IMR-90 (cell line): ENCODE data around the gene TOM1L1. TPM values are rescaled to one million over a fixed set of nuclear protein-coding genes. Genes with fewer than 3 reads are reported as not detected.

ENCODE experiments used
- ATAC-seq: fragments of 200-7000 bp; cut with Tn5 transposase; 2 replicates; pipeline ENCODE4 v1.9.1; 2020; ENCODE audit warnings: low read depth, mild to moderate bottlenecking, moderate library complexity
- BruUV-seq: library from RNA; stranded (reverse); fragments of 400-500 nt; replicated peaks from 2 replicates; lab custom pipeline; 2021; lab: Mats Ljungman, UMichigan
- CTCF ChIA-PET: fragments of 300-600 bp; formaldehyde crosslinking; extraction: SDS; loops from one replicate; lab custom pipeline; 2021; ENCODE audit warnings: antibody characterized with exemption; lab: Yijun Ruan, JAX
- POLR2A ChIA-PET: fragments of 300-600 bp; sonication (Branson Sonifier 250); formaldehyde crosslinking; loops from one replicate; lab custom pipeline; 2022; ENCODE audit warnings: antibody characterized with exemption; ENCODE audit not compliant: unreplicated experiment; lab: Charles Lee
- DNase-seq: peaks from one replicate; pipeline ENCODE4 v3.0.0; 2013
- H2AFZ ChIP-seq: replicated peaks from 2 replicates; pipeline ENCODE3; 2013; ENCODE audit warnings: low read length, mild to moderate bottlenecking; ENCODE audit not compliant: poor library complexity
- H2AK5ac ChIP-seq: 2 replicates; pipeline ENCODE4 v1.6.1; 2013; ENCODE audit warnings: low read depth, low read length, inconsistent platforms
- H2AK9ac ChIP-seq: replicated peaks from 2 replicates; pipeline ENCODE3; 2013; ENCODE audit warnings: mild to moderate bottlenecking, low read depth, low read length, moderate library complexity; ENCODE audit not compliant: poor library complexity
- H2BK120ac ChIP-seq: 2 replicates; pipeline ENCODE4 v1.6.1; 2013; ENCODE audit warnings: low read depth, low read length, inconsistent platforms
- H2BK15ac ChIP-seq: 3 replicates; pipeline ENCODE4 v1.6.1; 2013; ENCODE audit warnings: low read depth, low read length, inconsistent platforms
- H2BK20ac ChIP-seq: 2 replicates; pipeline ENCODE4 v1.6.1; 2013; ENCODE audit warnings: low read depth, mild to moderate bottlenecking, inconsistent platforms, low read length, moderate library complexity
- H2BK5ac ChIP-seq: 2 replicates; pipeline ENCODE4 v1.6.1; 2013; ENCODE audit warnings: mild to moderate bottlenecking, low read depth, low read length, inconsistent platforms; ENCODE audit not compliant: poor library complexity, severe bottlenecking
- H3K14ac ChIP-seq: replicated peaks from 2 replicates; pipeline ENCODE4 v1.6.1; 2013; ENCODE audit warnings: low read depth, low read length, inconsistent platforms
- H3K18ac ChIP-seq: 2 replicates; pipeline ENCODE4 v1.6.1; 2013; ENCODE audit warnings: low read depth, low read length, control low read depth
- H3K23ac ChIP-seq: 2 replicates; pipeline ENCODE4 v1.6.1; 2013; ENCODE audit warnings: low read depth, low read length, inconsistent platforms
- H3K27ac ChIP-seq: 2 replicates; pipeline ENCODE4 v1.5.1; 2013; ENCODE audit warnings: mild to moderate bottlenecking, control low read depth, low read length; ENCODE audit not compliant: insufficient read depth
- H3K27me3 ChIP-seq: 2 replicates; pipeline ENCODE4 v1.6.1; 2013; ENCODE audit warnings: low read length; ENCODE audit not compliant: control insufficient read depth, insufficient read depth
- H3K36me3 ChIP-seq: 2 replicates; pipeline ENCODE4 v1.6.1; 2013; ENCODE audit warnings: low read length, mixed read lengths; ENCODE audit not compliant: control insufficient read depth, insufficient read depth
- H3K4ac ChIP-seq: 2 replicates; pipeline ENCODE4 v1.6.1; 2013; ENCODE audit warnings: low read depth, low read length, inconsistent platforms
- H3K4me1 ChIP-seq: 2 replicates; pipeline ENCODE4 v1.6.1; 2013; ENCODE audit warnings: low read length, mixed read lengths; ENCODE audit not compliant: control insufficient read depth, insufficient read depth
- H3K4me2 ChIP-seq: 2 replicates; pipeline ENCODE4 v1.6.1; 2013; ENCODE audit warnings: low read depth, mild to moderate bottlenecking, control low read depth, low read length, moderate library complexity
- H3K4me3 ChIP-seq: 2 replicates; pipeline ENCODE4 v1.5.1; 2013; ENCODE audit warnings: low read depth, mild to moderate bottlenecking, control low read depth, low read length, moderate library complexity; ENCODE audit not compliant: insufficient read depth
- H3K56ac ChIP-seq: 2 replicates; pipeline ENCODE4 v1.6.1; 2013; ENCODE audit warnings: low read length, inconsistent platforms; ENCODE audit not compliant: insufficient read depth; ENCODE audit errors: extremely low read depth
- H3K79me1 ChIP-seq, 2 experiments: 2 replicates each; pipeline ENCODE4 v1.6.1; 2013; ENCODE audit warnings: low read length in 2 of 2, inconsistent platforms in 1 of 2, low read depth in 1 of 2
- H3K9ac ChIP-seq: 2 replicates; pipeline ENCODE4 v1.6.1; 2013; ENCODE audit warnings: low read depth, low read length, control low read depth
- H3K9me1 ChIP-seq: 2 replicates; pipeline ENCODE4 v1.6.1; 2013; ENCODE audit warnings: low read length, inconsistent platforms; ENCODE audit not compliant: insufficient read depth
- H3K9me3 ChIP-seq: 2 replicates; pipeline ENCODE4 v1.6.1; 2013; ENCODE audit warnings: low read length; ENCODE audit not compliant: control insufficient read depth, insufficient read depth
- H4K20me1 ChIP-seq: 2 replicates; pipeline ENCODE4 v1.6.1; 2013; ENCODE audit warnings: low read length, inconsistent platforms; ENCODE audit not compliant: insufficient read depth
- H4K5ac ChIP-seq: 2 replicates; pipeline ENCODE4 v1.6.1; 2013; ENCODE audit warnings: mild to moderate bottlenecking, low read depth, low read length, control low read depth
- H4K8ac ChIP-seq, 2 experiments: 2 replicates each; pipeline ENCODE4 v1.6.1; 2013; ENCODE audit warnings: low read depth in 2 of 2, low read length in 2 of 2, control low read depth in 1 of 2, inconsistent platforms in 1 of 2
- H4K91ac ChIP-seq: 2 replicates; pipeline ENCODE4 v1.6.1; 2013; ENCODE audit warnings: low read depth, low read length, inconsistent platforms; ENCODE audit not compliant: insufficient read depth
- BHLHE40 ChIP-seq: fragments of 150-350 bp; IDR thresholded peaks from 2 replicates; pipeline ENCODE4 v1.6.1; 2016; ENCODE audit warnings: mild to moderate bottlenecking, low read depth, low read length
- CEBPB ChIP-seq: IDR thresholded peaks from 2 replicates; pipeline ENCODE4 v1.6.1; 2012; ENCODE audit warnings: low read depth, low read length, improper control_type of control experiment
- CHD1 ChIP-seq: IDR thresholded peaks from 2 replicates; pipeline ENCODE4 v1.6.1; 2012; ENCODE audit warnings: low read depth, low read length, improper control_type of control experiment
- CTCF ChIP-seq: conservative IDR thresholded peaks from 2 replicates; pipeline ENCODE4 v1.5.1; 2012; ENCODE audit warnings: mild to moderate bottlenecking, low read depth, low read length, improper control_type of control experiment
- ELK1 ChIP-seq: fragments of 150-350 bp; IDR thresholded peaks from 2 replicates; pipeline ENCODE4 v1.6.1; 2016; ENCODE audit warnings: low read depth, mild to moderate bottlenecking, low read length, moderate library complexity, borderline replicate concordance
- FOS ChIP-seq: fragments of 150-350 bp; IDR thresholded peaks from 2 replicates; pipeline ENCODE4 v1.6.1; 2016; ENCODE audit warnings: low read depth, low read length
- MAFK ChIP-seq: IDR thresholded peaks from 2 replicates; pipeline ENCODE4 v1.6.1; 2012; ENCODE audit warnings: low read depth, low read length, improper control_type of control experiment
- MAZ ChIP-seq: IDR thresholded peaks from 2 replicates; pipeline ENCODE4 v1.6.1; 2012; ENCODE audit warnings: low read depth, mild to moderate bottlenecking, low read length, improper control_type of control experiment, moderate library complexity, borderline replicate concordance
- MXI1 ChIP-seq: IDR thresholded peaks from 2 replicates; pipeline ENCODE4 v1.6.1; 2012; ENCODE audit warnings: low read depth, mild to moderate bottlenecking, low read length, moderate library complexity, borderline replicate concordance
- NFE2L2 ChIP-seq: fragments of 150-350 bp; IDR thresholded peaks from 2 replicates; pipeline ENCODE4 v1.6.1; 2016; ENCODE audit warnings: low read depth, mild to moderate bottlenecking, low read length
- POLR2A ChIP-seq: IDR thresholded peaks from 2 replicates; pipeline ENCODE4 v1.6.1; 2012; ENCODE audit warnings: mild to moderate bottlenecking, low read depth, low read length
- RAD21 ChIP-seq: IDR thresholded peaks from 2 replicates; pipeline ENCODE4 v1.6.1; 2012; ENCODE audit warnings: low read length, improper control_type of control experiment
- RCOR1 ChIP-seq: IDR thresholded peaks from 2 replicates; pipeline ENCODE4 v1.6.1; 2012; ENCODE audit warnings: mild to moderate bottlenecking, low read length, improper control_type of control experiment; ENCODE audit not compliant: insufficient replicate concordance
- RFX5 ChIP-seq: IDR thresholded peaks from 2 replicates; pipeline ENCODE4 v1.8.0; 2012; ENCODE audit warnings: low read depth, mild to moderate bottlenecking, low read length, moderate library complexity
- SMC3 ChIP-seq: fragments of 150-350 bp; IDR thresholded peaks from 2 replicates; pipeline ENCODE4 v1.6.1; 2016; ENCODE audit warnings: low read depth, mild to moderate bottlenecking, antibody characterized with exemption, low read length, moderate library complexity
- USF2 ChIP-seq: fragments of 150-350 bp; IDR thresholded peaks from 2 replicates; pipeline ENCODE4 v1.6.1; 2017; ENCODE audit warnings: mild to moderate bottlenecking, antibody characterized with exemption, low read length, low read depth
- WGBS, 2 experiments: methylation state at CpG; one replicate each; pipeline versions ENCODE4 v1.1.5 to v1.1.7; 2013; ENCODE audit warnings: missing lambda C conversion rate in 2 of 2; ENCODE audit not compliant: insufficient read length in 1 of 2; ENCODE audit errors: extremely low coverage in 2 of 2; 5-methylcytosine and 5-hydroxymethylcytosine counted together
- dilution Hi-C: fragments of 300-500 bp; cut with HindIII; formaldehyde crosslinking; loops from one replicate; pipeline ENCODE4 v1.14.3; 2018; ENCODE audit warnings: low sequenced_read_pairs; ENCODE audit not compliant: unreplicated experiment
- in situ Hi-C: fragments of 300-500 bp; cut with MboI; formaldehyde crosslinking; loops from 3 replicates; pipeline ENCODE4 v1.14.3; 2019; ENCODE audit warnings: low sequenced_read_pairs, inconsistent platforms, mixed read lengths
- intact Hi-C: fragments of 100-400 bp; cut with micrococcal nuclease; formaldehyde crosslinking; loops from 2 replicates; pipeline ENCODE4 v1.10.0; 2022
- polyA plus RNA-seq, 3 experiments: library from polyadenylated mRNA; depleted of rRNA; stranded (reverse); fragments of >200 nt; gene quantifications; 2 replicates each; pipeline ENCODE4 v1.2.3, GENCODE V29; 2012; ENCODE audit warnings: low replicate concordance in 1 of 3
- total RNA-seq: library from RNA; depleted of rRNA; stranded (reverse); fragments of >200 nt; gene quantifications from 2 replicates; pipeline ENCODE4 v1.2.3, GENCODE V29; 2012

Gene TOM1L1
- total and polyA plus RNA-seq, 2 of the 4 experiments (the other 2 are of a cell fraction) = 13.0 to 20.1 TPM

GRCh38 chr17:54920819-54921218 lies 20.2 kb downstream of the TOM1L1 start:
- Histone ChIP-seq H2AFZ (no peak overlapping the region), H3K79me1 (no peaks in the 10 kb centered on the region), H2BK120ac (no peak overlapping the region), H2AK5ac (no peak overlapping the region), H3K36me3 (peaks cover 1% of the 10 kb centered on the region; the same call in 1 of the 2 replicates), H4K5ac (no peak overlapping the region), H2AK9ac (no peak overlapping the region), H3K4me1 (no peaks in the 10 kb centered on the region), H3K9me3 (no peaks in the 10 kb centered on the region), H3K4ac (no peak overlapping the region), H3K9ac (no peak overlapping the region), H3K27me3 (no peaks in the 10 kb centered on the region), H2BK15ac (no peak overlapping the region), H2BK5ac (no peak overlapping the region), H3K4me3 (no peak overlapping the region), H3K56ac (no peak overlapping the region), H4K8ac (no peak overlapping the region), H3K14ac (no peak overlapping the region), H4K91ac (no peak overlapping the region), H3K18ac (no peak overlapping the region), H3K27ac (no peak overlapping the region), H3K23ac (no peak overlapping the region), H3K4me2 (no peak overlapping the region), H4K20me1 (no peaks in the 10 kb centered on the region), H3K9me1 (no peaks in the 10 kb centered on the region), H2BK20ac (no peak overlapping the region)
- POLR2A ChIA-PET = no interaction called here
- dilution Hi-C loops (no loop called here), intact Hi-C loops (no loop called here), in situ Hi-C loops (no loop called here)
- TF ChIP-seq MAFK (no peak), CTCF (no peak), RFX5 (no peak), MXI1 (no peak), RAD21 (no peak), ELK1 (no peak), NFE2L2 (no peak), RCOR1 (no peak), BHLHE40 (no peak), USF2 (no peak), CHD1 (no peak), FOS (no peak), MAZ (no peak), POLR2A (no peak), CEBPB (no peak), SMC3 (no peak)
- no peak for DNase-seq
- whole genome bisulfite sequencing, 2 experiments = no CpG with 5 or more reads among the region's 6 CpGs
- ATAC-seq = no peak
- CTCF ChIA-PET = no interaction called here
- no TSS peak for BruUV-seq
